Measurements from ENCODE around the gene MAP4K2. TPM values are rescaled to one million over a fixed set of nuclear protein-coding genes. Genes with fewer than 3 reads are reported as not detected.

The MAP4K2 gene
- total RNA-seq, 1 donor from 2014 or later = 9.8 TPM

- no peak for DNase-seq
These were observed 12.6 kb downstream of the MAP4K2 start for GRCh38 chr11:64790205-64791095.

- DNase-seq = no peak
These were observed 13.4 kb downstream of the MAP4K2 start for GRCh38 chr11:64789331-64790204.

- DNase-seq = no peak
These were observed 14.4 kb downstream of the MAP4K2 start for GRCh38 chr11:64788321-64789215.

- DNase-seq = no peak
These were observed 15.3 kb downstream of the MAP4K2 start for GRCh38 chr11:64787526-64788320.

GRCh38 chr11:64786308-64786707 is 16.7 kb downstream of the MAP4K2 start:
- no peak for DNase-seq

GRCh38 chr11:64784813-64785581 is 18.0 kb downstream of the MAP4K2 start:
- no peak for DNase-seq

GRCh38 chr11:64778473-64779298 is 24.3 kb downstream of the MAP4K2 start, which contains the start of gene SF1:
SF1 (minus strand) TSS chr11:64778542; CDS start chr11:64778392, 150 bp downstream.
- DNase-seq = peak; percentile 100

- DNase-seq = no peak
These were observed 24.9 kb downstream of the MAP4K2 start for GRCh38 chr11:64778223-64778472.

- DNase-seq = peak; percentile 57
These were observed 25.4 kb downstream of the MAP4K2 start for GRCh38 chr11:64777449-64778222.

- no peak for DNase-seq
These were observed 26.1 kb downstream of the MAP4K2 start for GRCh38 chr11:64776875-64777274.

- no peak for DNase-seq
These were observed 26.6 kb downstream of the MAP4K2 start for GRCh38 chr11:64776425-64776824.

- no peak for DNase-seq
These were observed 28.9 kb downstream of the MAP4K2 start for GRCh38 chr11:64774144-64774543.

GRCh38 chr11:64772303-64773018 is 30.6 kb downstream of the MAP4K2 start:
- no peak for DNase-seq

GRCh38 chr11:64771861-64772260 is 31.2 kb downstream of the MAP4K2 start:
- DNase-seq = no peak

GRCh38 chr11:64770120-64770519 is 32.9 kb downstream of the MAP4K2 start:
- DNase-seq = no peak

- DNase-seq = no peak
These were observed 33.7 kb downstream of the MAP4K2 start for GRCh38 chr11:64769283-64769682.

GRCh38 chr11:64768300-64768694 is 34.7 kb downstream of the MAP4K2 start:
- no peak for DNase-seq

Measured in occipital lobe (tissue), 2 donors.